ENCODE results near the gene NHLRC4.

Gene NHLRC4

GRCh38 chr16:555528-556473 is 11.0 kb upstream of the NHLRC4 start:
- no peak overlapping the region for H3K4me3 ChIP-seq (ENCODE audit: low read depth, low read length)
- no peak for DNase-seq (ENCODE audit: low read depth)
- no peak for TF ChIP-seq CTCF (IDR thresholded peaks at IDR 0.05; ENCODE audit: control insufficient read depth, extremely low read depth, insufficient read depth)

DNA sequence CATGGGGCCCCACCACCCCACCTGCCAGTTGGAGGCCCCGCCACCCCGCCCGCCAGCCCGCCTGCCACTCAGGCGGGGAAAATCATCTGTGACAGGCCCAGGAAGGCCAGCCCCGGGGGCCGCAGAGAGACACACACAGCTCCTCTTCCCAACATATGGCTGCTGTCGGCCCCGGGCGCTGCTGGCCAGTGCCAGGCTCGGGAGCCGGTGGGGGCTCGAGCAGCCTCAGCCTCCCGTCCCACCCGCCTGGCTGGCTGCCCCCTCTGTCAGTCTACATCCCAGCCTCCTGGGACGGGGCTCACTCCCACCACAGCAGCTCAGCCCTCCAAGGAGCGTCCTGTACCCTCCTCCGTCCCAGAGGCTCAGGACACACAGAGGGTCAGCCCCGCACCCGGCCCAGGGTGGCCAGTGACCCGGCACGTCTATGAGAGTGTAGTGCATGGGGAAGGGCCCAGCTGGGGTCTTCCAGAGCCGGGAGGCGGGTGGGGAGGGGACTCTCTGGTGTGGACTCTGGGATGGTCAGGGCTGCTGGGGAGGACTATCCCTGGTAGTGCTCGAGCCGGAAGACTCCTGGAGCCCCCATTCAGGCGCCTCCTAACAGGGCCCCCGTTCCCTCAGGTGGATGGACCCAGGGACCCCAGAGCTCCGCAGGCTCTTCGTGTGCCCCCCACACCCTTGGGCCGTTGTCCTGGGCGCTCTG is 10.2 kb upstream of the NHLRC4 start:
- DNase-seq (ENCODE audit: low read depth): no peak
- no peak overlapping the region for H3K4me3 ChIP-seq (ENCODE audit: low read depth, low read length)
- TF ChIP-seq CTCF (IDR thresholded peaks at IDR 0.05; ENCODE audit: control insufficient read depth, extremely low read depth, insufficient read depth): no peak

GRCh38 chr16:557463-558297 is 9.1 kb upstream of the NHLRC4 start:
- no peak overlapping the region for H3K4me3 ChIP-seq (ENCODE audit: low read depth, low read length)
- no peak for TF ChIP-seq CTCF (IDR thresholded peaks at IDR 0.05; ENCODE audit: control insufficient read depth, extremely low read depth, insufficient read depth)
- DNase-seq (ENCODE audit: low read depth): no peak

GRCh38 chr16:558298-559020 is 8.3 kb upstream of the NHLRC4 start:
- TF ChIP-seq CTCF (IDR thresholded peaks at IDR 0.05; ENCODE audit: control insufficient read depth, extremely low read depth, insufficient read depth): no peak
- no peak for DNase-seq (ENCODE audit: low read depth)
- no peak overlapping the region for H3K4me3 ChIP-seq (ENCODE audit: low read depth, low read length)

DNA sequence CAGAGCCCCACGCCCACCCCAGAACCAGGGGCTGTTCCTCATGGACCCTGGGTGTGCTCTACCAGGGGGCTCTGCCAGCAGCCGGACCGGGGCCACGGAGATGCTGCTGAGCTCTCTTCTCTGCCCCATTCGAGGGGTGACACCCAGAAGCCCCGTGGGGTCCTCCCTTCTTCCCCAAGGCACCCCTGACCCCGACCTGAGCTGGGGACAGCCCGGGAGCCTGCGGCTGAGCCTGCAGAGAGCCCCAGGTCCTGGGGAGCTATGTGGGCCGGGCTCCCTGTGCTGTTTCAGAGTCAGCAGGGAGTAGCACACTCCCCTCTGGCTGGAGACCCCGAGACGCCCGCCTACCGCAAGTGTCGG is 7.8 kb upstream of the NHLRC4 start:
- H3K4me3 ChIP-seq (ENCODE audit: low read depth, low read length): no peak overlapping the region
- DNase-seq (ENCODE audit: low read depth): no peak
- no peak for TF ChIP-seq CTCF (IDR thresholded peaks at IDR 0.05; ENCODE audit: control insufficient read depth, extremely low read depth, insufficient read depth)
